LNCAP (cell line): ENCODE measurements around the gene COL19A1.

Source experiments
- TF ChIP-seq, protein P1 (sequence below): fragments of 450-650 bp; IDR thresholded peaks from 2 replicates; pipeline ENCODE4 v1.5.1; 2017; ENCODE audit warnings: mild to moderate bottlenecking

Gene COL19A1

GRCh38 chr6:70008189-70008588 lies 141.8 kb downstream of the COL19A1 start:
- TF ChIP-seq, protein P1, sequence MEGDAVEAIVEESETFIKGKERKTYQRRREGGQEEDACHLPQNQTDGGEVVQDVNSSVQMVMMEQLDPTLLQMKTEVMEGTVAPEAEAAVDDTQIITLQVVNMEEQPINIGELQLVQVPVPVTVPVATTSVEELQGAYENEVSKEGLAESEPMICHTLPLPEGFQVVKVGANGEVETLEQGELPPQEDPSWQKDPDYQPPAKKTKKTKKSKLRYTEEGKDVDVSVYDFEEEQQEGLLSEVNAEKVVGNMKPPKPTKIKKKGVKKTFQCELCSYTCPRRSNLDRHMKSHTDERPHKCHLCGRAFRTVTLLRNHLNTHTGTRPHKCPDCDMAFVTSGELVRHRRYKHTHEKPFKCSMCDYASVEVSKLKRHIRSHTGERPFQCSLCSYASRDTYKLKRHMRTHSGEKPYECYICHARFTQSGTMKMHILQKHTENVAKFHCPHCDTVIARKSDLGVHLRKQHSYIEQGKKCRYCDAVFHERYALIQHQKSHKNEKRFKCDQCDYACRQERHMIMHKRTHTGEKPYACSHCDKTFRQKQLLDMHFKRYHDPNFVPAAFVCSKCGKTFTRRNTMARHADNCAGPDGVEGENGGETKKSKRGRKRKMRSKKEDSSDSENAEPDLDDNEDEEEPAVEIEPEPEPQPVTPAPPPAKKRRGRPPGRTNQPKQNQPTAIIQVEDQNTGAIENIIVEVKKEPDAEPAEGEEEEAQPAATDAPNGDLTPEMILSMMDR: no peak

GRCh38 chr6:70028246-70028645 lies 161.9 kb downstream of the COL19A1 start:
- TF ChIP-seq, protein P1: no peak

- TF ChIP-seq, protein P1: no peak
Observed at GRCh38 chr6:70028926-70029325, 162.6 kb downstream of the COL19A1 start.

DNA sequence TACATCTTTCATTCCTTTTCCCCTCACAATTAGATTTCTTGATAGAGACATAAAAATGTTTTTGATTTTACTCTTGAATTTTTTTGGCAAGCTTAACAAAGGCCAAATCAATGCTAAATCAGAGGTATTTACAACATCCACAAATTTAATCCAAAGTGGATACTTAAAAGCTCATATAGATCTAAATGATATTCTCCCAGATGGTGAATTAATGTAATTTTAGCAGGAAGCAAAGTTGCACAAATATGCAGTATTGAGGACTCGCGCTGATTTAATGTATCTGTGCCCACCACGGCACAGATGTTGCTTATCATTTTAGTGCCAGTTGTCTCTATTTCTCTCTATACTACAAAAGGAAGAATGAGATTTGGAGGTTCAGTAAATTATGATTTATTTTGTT lies 167.4 kb downstream of the COL19A1 start:
- TF ChIP-seq, protein P1: no peak

DNA sequence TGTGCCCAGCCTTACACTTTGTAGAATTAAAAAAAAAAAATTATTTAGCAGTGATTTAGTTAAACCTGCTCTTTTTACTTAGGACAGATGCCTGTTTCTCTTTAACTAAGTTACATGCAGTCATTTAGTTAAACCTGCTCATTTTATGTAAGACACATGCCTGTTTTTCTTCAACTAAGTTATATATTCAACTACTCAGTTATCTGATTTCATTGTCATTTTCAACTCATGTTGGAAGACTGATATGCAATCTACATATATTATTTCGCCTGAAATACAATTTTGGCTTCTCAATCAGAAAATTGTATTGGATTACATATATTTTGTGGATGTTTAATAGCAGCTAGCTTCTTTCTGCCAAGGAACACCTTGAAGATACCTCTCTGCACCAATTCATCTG lies 171.1 kb downstream of the COL19A1 start:
- TF ChIP-seq, protein P1: no peak

GRCh38 chr6:70040766-70041165 lies 174.4 kb downstream of the COL19A1 start:
- TF ChIP-seq, protein P1: no peak

DNA sequence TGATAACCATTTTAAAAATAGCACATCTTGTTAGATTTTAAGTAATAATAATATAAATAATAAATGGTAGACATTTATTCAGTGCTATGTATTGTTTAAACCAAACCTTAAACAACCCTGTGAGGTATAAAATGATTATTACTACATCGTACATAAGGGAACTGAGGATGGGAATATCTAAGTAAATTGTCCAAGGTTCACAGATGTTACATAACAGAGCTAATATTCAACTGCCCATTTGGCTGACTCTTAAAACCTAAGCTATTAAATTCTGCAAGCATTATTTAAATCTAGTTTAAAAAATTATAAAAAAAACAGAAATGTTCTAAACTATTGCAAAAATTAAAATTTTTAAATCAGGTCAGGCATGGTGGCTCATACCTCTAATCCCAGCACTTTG lies 175.1 kb downstream of the COL19A1 start:
- TF ChIP-seq, protein P1: no peak

DNA sequence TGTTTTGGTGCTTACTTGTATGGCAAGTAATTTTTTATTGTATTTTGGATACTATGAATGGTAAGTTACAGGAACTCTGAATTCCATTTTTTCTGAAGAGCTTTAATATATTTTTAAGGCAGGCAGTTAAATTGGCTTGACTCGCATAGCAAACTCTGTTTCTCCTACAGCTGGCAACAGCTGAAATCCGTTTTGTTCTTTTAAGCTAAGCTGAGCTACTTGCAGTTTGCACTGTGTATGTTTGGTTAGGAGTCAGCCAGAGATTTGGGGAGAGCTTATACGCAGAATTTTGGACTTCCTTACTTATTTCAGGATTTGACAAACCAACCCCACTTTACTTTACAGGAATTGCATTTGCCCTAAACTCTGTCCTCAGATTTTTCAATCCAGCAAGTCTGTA lies 179.1 kb downstream of the COL19A1 start:
- TF ChIP-seq, protein P1: no peak
